ENCODE results near the gene CLCF1. TPM values are rescaled to one million over a fixed set of nuclear protein-coding genes. Genes with fewer than 3 reads are reported as not detected.

CLCF1 gene
- total RNA-seq (ENCODE audit: unreplicated experiment) = not detected
- long read RNA-seq = 0 reads

DNA sequence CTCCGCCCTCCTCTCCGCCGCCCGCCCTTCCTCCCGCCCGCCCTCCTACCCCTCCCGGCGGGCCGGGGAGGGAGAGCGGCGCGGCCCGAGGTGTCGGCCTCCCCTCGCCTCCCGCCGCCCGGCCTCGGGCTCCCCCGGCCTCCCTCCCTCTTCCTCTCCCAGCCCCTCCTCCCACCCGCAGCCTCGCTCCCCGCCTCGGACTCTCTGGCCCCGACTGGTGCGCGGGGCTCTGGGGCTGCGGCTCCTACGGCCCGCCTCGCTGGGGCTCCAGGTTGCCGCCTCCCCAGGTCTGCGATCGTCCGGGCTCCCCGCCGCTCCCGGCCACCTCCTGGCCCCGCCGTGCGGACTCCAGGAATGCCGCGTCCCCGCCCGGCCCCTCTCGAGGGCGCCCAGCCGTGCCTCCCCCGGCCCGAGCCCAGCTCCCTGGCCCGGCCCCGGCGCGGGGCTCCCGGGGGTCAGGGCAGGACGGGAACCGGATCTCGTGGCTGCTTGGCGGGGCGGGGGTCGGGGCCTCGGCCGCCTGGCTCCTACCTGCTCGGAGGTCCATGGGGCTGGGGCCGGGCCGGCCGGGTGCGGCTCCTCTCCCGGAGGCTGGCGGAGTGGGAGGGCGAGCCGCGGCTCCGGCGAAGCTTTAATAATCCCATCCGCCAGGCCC, at the start of gene CLCF1:
Gene CLCF1, minus strand, starts transcription at position 606 of the 655 bp plus-strand sequence. Its CDS starts 59 bp downstream, at position 547.
- no peaks in the 10 kb centered on the region for H3K36me3 Mint-ChIP-seq (ENCODE audit: unreplicated experiment)
- H3K4me3 Mint-ChIP-seq (ENCODE audit: unreplicated experiment) = peak within 1 kb of the TSS; percentile 85
- TF ChIP-seq, protein P1, sequence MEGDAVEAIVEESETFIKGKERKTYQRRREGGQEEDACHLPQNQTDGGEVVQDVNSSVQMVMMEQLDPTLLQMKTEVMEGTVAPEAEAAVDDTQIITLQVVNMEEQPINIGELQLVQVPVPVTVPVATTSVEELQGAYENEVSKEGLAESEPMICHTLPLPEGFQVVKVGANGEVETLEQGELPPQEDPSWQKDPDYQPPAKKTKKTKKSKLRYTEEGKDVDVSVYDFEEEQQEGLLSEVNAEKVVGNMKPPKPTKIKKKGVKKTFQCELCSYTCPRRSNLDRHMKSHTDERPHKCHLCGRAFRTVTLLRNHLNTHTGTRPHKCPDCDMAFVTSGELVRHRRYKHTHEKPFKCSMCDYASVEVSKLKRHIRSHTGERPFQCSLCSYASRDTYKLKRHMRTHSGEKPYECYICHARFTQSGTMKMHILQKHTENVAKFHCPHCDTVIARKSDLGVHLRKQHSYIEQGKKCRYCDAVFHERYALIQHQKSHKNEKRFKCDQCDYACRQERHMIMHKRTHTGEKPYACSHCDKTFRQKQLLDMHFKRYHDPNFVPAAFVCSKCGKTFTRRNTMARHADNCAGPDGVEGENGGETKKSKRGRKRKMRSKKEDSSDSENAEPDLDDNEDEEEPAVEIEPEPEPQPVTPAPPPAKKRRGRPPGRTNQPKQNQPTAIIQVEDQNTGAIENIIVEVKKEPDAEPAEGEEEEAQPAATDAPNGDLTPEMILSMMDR (IDR thresholded peaks at IDR 0.05; ENCODE audit: partially characterized antibody, unreplicated experiment) = no peak
- peaks cover 22% of the 10 kb centered on the region for H3K27me3 Mint-ChIP-seq (ENCODE audit: unreplicated experiment)
- H3K9me3 Mint-ChIP-seq (ENCODE audit: unreplicated experiment) = peaks cover 9% of the 10 kb centered on the region
- peaks cover 8% of the 10 kb centered on the region for H3K4me1 Mint-ChIP-seq (ENCODE audit: low read depth, unreplicated experiment)
- H3K27ac Mint-ChIP-seq (ENCODE audit: unreplicated experiment) = no peak within 1 kb of the TSS
- DNase-seq = peak; percentile 69

DNA sequence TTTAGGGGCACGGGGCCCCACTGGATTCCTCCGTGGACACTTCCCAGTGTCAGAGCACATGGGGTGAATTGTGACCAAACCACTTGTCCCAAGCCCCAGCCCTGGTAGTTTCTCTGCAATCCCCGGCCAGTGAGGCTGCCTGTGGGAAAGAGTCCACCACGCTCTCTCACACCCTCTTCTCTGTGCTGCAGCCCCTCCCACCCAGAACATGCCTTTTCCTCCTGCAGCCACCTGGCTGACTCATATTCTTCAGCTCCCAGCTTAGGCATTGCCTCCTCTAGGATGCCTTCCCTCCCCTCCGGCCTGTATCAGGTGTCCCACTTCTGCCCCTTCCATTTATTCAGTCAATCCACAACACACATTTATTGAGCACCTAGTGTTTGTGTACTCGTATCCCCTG, 49.5 kb upstream of the CLCF1 start:
- H3K4me3 Mint-ChIP-seq (ENCODE audit: unreplicated experiment) = no peak overlapping the region
- no peaks in the 10 kb centered on the region for H3K36me3 Mint-ChIP-seq (ENCODE audit: unreplicated experiment)
- H3K9me3 Mint-ChIP-seq (ENCODE audit: unreplicated experiment) = peaks cover 5% of the 10 kb centered on the region
- peak; percentile 12 for DNase-seq
- TF ChIP-seq, protein P1 (IDR thresholded peaks at IDR 0.05; ENCODE audit: partially characterized antibody, unreplicated experiment) = no peak
- H3K4me1 Mint-ChIP-seq (ENCODE audit: low read depth, unreplicated experiment) = no peaks in the 10 kb centered on the region
- peaks cover 5% of the 10 kb centered on the region for H3K27me3 Mint-ChIP-seq (ENCODE audit: unreplicated experiment)
- H3K27ac Mint-ChIP-seq (ENCODE audit: unreplicated experiment) = no peak overlapping the region

DNA sequence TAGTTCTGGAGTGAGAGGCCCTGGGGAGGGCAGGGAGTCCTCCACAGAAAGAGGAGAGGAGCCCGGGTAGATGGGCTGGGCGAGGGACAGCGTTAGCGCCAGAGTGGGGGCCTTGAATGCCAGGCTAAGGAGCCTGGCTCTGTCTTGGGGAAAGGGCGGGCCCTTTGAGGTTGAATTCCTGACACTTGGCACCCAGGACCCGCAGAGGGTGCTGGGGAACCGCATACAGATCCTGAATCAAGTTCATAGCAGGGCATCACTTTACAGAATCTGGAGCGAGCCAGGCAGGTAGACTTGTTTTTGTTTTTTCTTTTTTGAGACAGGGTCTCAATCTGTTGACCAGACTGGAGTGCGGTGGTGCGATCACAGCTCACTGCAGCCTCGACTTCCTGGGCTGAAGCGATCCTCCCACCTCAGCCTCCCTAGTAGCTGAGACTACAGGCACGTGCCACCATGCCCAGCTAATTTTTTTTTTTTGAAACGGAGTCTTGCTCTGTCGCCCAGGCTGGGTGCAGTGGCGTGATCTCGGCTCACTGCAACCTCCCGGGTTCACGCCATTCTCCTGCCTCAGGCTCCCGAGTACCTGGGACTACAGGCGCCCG, 48.1 kb upstream of the CLCF1 start:
- H3K27ac Mint-ChIP-seq (ENCODE audit: unreplicated experiment) = no peak overlapping the region
- no peaks in the 10 kb centered on the region for H3K4me1 Mint-ChIP-seq (ENCODE audit: low read depth, unreplicated experiment)
- TF ChIP-seq, protein P1 (IDR thresholded peaks at IDR 0.05; ENCODE audit: partially characterized antibody, unreplicated experiment) = no peak
- no peaks in the 10 kb centered on the region for H3K36me3 Mint-ChIP-seq (ENCODE audit: unreplicated experiment)
- H3K4me3 Mint-ChIP-seq (ENCODE audit: unreplicated experiment) = peak overlapping the region; percentile 70
- H3K9me3 Mint-ChIP-seq (ENCODE audit: unreplicated experiment) = peaks cover 5% of the 10 kb centered on the region
- no peak for DNase-seq
- H3K27me3 Mint-ChIP-seq (ENCODE audit: unreplicated experiment) = peaks cover 9% of the 10 kb centered on the region

DNA sequence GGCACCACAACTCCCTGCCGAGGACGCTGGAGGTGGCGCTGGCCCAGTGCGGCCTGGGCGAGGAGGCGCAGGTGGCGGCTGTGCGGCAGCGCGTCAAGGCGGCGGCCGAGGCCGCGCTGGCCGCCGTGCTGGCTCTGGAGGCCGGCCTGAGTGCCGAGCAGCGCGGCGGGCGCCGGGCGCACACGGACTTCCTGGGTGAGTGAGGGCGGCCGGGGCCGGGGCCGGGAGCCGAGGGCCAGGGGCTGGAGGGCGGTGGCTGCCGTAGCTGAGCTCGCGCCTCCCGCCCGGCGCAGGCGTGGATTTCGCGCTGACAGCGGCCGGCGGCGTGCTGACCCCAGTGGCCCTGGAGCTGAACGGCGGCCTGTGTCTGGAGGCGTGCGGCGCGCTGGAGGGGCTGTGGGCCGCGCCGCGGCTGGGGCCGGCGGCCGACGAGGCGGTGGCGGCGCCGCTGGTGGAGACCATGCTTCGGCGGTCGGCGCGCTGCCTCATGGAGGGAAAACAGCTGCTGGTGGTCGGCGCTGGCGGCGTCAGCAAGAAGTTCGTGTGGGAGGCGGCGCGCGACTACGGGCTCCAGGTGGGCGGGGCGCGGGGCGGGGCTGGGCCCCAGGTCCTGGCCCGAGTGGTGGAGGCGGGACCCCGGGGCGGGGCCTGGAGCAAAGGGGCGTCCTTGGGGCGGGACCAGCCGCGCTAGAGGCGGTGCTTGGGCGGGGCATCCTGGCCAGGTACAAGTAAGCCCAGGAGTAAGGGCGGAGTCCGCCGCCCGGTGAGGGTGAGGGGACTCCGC, 47.4 kb upstream of the CLCF1 start:
- H3K4me3 Mint-ChIP-seq (ENCODE audit: unreplicated experiment) = peak overlapping the region; percentile 70
- H3K27ac Mint-ChIP-seq (ENCODE audit: unreplicated experiment) = no peak overlapping the region
- H3K9me3 Mint-ChIP-seq (ENCODE audit: unreplicated experiment) = peaks cover 4% of the 10 kb centered on the region
- H3K36me3 Mint-ChIP-seq (ENCODE audit: unreplicated experiment) = no peaks in the 10 kb centered on the region
- DNase-seq = peak; percentile 99
- TF ChIP-seq, protein P1 (IDR thresholded peaks at IDR 0.05; ENCODE audit: partially characterized antibody, unreplicated experiment) = no peak
- no peaks in the 10 kb centered on the region for H3K4me1 Mint-ChIP-seq (ENCODE audit: low read depth, unreplicated experiment)
- peaks cover 16% of the 10 kb centered on the region for H3K27me3 Mint-ChIP-seq (ENCODE audit: unreplicated experiment)
